ENCODE data around the gene GSKIP. TPM values are rescaled to one million over a fixed set of nuclear protein-coding genes. Genes with fewer than 3 reads are reported as not detected.

The GSKIP gene
- polyA plus RNA-seq, 1 donor: 39.6 TPM

- Histone ChIP-seq H3K4me3 (ENCODE audit: low read length) (no peak overlapping the region), H3K27me3 (ENCODE audit: control insufficient read depth, insufficient read depth, low read length) (peaks cover 7% of the 10 kb centered on the region), H3K9me3 (ENCODE audit: control insufficient read depth, low read depth, low read length) (no peaks in the 10 kb centered on the region), H3K36me3 (ENCODE audit: control insufficient read depth, insufficient read depth, low read length) (no peaks in the 10 kb centered on the region), H3K27ac (ENCODE audit: low read length) (no peak overlapping the region), H3K4me1 (ENCODE audit: control insufficient read depth, insufficient read depth, low read length) (no peaks in the 10 kb centered on the region)
- DNase-seq: no peak
- 100% methylated on average over 1 of the region's 5 CpGs for WGBS (ENCODE audit: insufficient coverage, low lambda C conversion rate)
Observed at GRCh38 chr14:96393071-96393691, 29.9 kb downstream of the GSKIP start.

GRCh38 chr14:96394047-96394815 is 30.9 kb downstream of the GSKIP start:
- H3K27me3 ChIP-seq (ENCODE audit: control insufficient read depth, insufficient read depth, low read length): peaks cover 7% of the 10 kb centered on the region
- no peak overlapping the region for H3K27ac ChIP-seq (ENCODE audit: low read length)
- no peaks in the 10 kb centered on the region for H3K36me3 ChIP-seq (ENCODE audit: control insufficient read depth, insufficient read depth, low read length)
- H3K4me3 ChIP-seq (ENCODE audit: low read length): no peak overlapping the region
- no peak for DNase-seq
- no peaks in the 10 kb centered on the region for H3K4me1 ChIP-seq (ENCODE audit: control insufficient read depth, insufficient read depth, low read length)
- no peaks in the 10 kb centered on the region for H3K9me3 ChIP-seq (ENCODE audit: control insufficient read depth, low read depth, low read length)
- WGBS (ENCODE audit: insufficient coverage, low lambda C conversion rate): 100% methylated on average over 1 of the region's 7 CpGs

- no peaks in the 10 kb centered on the region for H3K36me3 ChIP-seq (ENCODE audit: control insufficient read depth, insufficient read depth, low read length)
- H3K4me3 ChIP-seq (ENCODE audit: low read length): no peak overlapping the region
- H3K4me1 ChIP-seq (ENCODE audit: control insufficient read depth, insufficient read depth, low read length): no peaks in the 10 kb centered on the region
- no peak overlapping the region for H3K27ac ChIP-seq (ENCODE audit: low read length)
- H3K27me3 ChIP-seq (ENCODE audit: control insufficient read depth, insufficient read depth, low read length): no peaks in the 10 kb centered on the region
- DNase-seq: no peak
- no peaks in the 10 kb centered on the region for H3K9me3 ChIP-seq (ENCODE audit: control insufficient read depth, low read depth, low read length)
- WGBS (ENCODE audit: insufficient coverage, low lambda C conversion rate): no CpG with 5 or more reads among the region's 8 CpGs
Observed at GRCh38 chr14:96398432-96398831, 35.1 kb downstream of the GSKIP start.

- DNase-seq: no peak
- Histone ChIP-seq H3K27ac (ENCODE audit: low read length) (no peak overlapping the region), H3K4me3 (ENCODE audit: low read length) (no peak overlapping the region), H3K27me3 (ENCODE audit: control insufficient read depth, insufficient read depth, low read length) (no peaks in the 10 kb centered on the region), H3K9me3 (ENCODE audit: control insufficient read depth, low read depth, low read length) (no peaks in the 10 kb centered on the region), H3K36me3 (ENCODE audit: control insufficient read depth, insufficient read depth, low read length) (no peaks in the 10 kb centered on the region), H3K4me1 (ENCODE audit: control insufficient read depth, insufficient read depth, low read length) (no peaks in the 10 kb centered on the region)
- 73% methylated on average over 2 of the region's 5 CpGs for WGBS (ENCODE audit: insufficient coverage, low lambda C conversion rate)
Observed at GRCh38 chr14:96398921-96399320, 35.6 kb downstream of the GSKIP start.

- H3K9me3 ChIP-seq (ENCODE audit: control insufficient read depth, low read depth, low read length): no peaks in the 10 kb centered on the region
- WGBS (ENCODE audit: insufficient coverage, low lambda C conversion rate): 100% methylated on average over 1 of the region's 9 CpGs
- H3K27ac ChIP-seq (ENCODE audit: low read length): no peak overlapping the region
- no peak overlapping the region for H3K4me3 ChIP-seq (ENCODE audit: low read length)
- DNase-seq: no peak
- no peaks in the 10 kb centered on the region for H3K27me3 ChIP-seq (ENCODE audit: control insufficient read depth, insufficient read depth, low read length)
- no peaks in the 10 kb centered on the region for H3K36me3 ChIP-seq (ENCODE audit: control insufficient read depth, insufficient read depth, low read length)
- no peaks in the 10 kb centered on the region for H3K4me1 ChIP-seq (ENCODE audit: control insufficient read depth, insufficient read depth, low read length)
Observed at GRCh38 chr14:96399405-96399804, 36.1 kb downstream of the GSKIP start.

GRCh38 chr14:96400495-96400894 is 37.2 kb downstream of the GSKIP start:
- H3K4me1 ChIP-seq (ENCODE audit: control insufficient read depth, insufficient read depth, low read length): no peaks in the 10 kb centered on the region
- no peak overlapping the region for H3K27ac ChIP-seq (ENCODE audit: low read length)
- H3K36me3 ChIP-seq (ENCODE audit: control insufficient read depth, insufficient read depth, low read length): no peaks in the 10 kb centered on the region
- no peaks in the 10 kb centered on the region for H3K27me3 ChIP-seq (ENCODE audit: control insufficient read depth, insufficient read depth, low read length)
- DNase-seq: no peak
- no CpG with 5 or more reads among the region's 5 CpGs for WGBS (ENCODE audit: insufficient coverage, low lambda C conversion rate)
- H3K4me3 ChIP-seq (ENCODE audit: low read length): no peak overlapping the region
- H3K9me3 ChIP-seq (ENCODE audit: control insufficient read depth, low read depth, low read length): no peaks in the 10 kb centered on the region

GRCh38 chr14:96403409-96403808 is 40.1 kb downstream of the GSKIP start:
- H3K4me3 ChIP-seq (ENCODE audit: low read length): no peak overlapping the region
- H3K4me1 ChIP-seq (ENCODE audit: control insufficient read depth, insufficient read depth, low read length): no peaks in the 10 kb centered on the region
- 100% methylated on average over 1 of the region's 3 CpGs for WGBS (ENCODE audit: insufficient coverage, low lambda C conversion rate)
- H3K36me3 ChIP-seq (ENCODE audit: control insufficient read depth, insufficient read depth, low read length): no peaks in the 10 kb centered on the region
- H3K9me3 ChIP-seq (ENCODE audit: control insufficient read depth, low read depth, low read length): no peaks in the 10 kb centered on the region
- H3K27me3 ChIP-seq (ENCODE audit: control insufficient read depth, insufficient read depth, low read length): no peaks in the 10 kb centered on the region
- H3K27ac ChIP-seq (ENCODE audit: low read length): no peak overlapping the region
- DNase-seq: no peak

GRCh38 chr14:96405677-96406076 is 42.4 kb downstream of the GSKIP start:
- no peak for DNase-seq
- no peaks in the 10 kb centered on the region for H3K36me3 ChIP-seq (ENCODE audit: control insufficient read depth, insufficient read depth, low read length)
- no peak overlapping the region for H3K27ac ChIP-seq (ENCODE audit: low read length)
- no peaks in the 10 kb centered on the region for H3K4me1 ChIP-seq (ENCODE audit: control insufficient read depth, insufficient read depth, low read length)
- no peaks in the 10 kb centered on the region for H3K9me3 ChIP-seq (ENCODE audit: control insufficient read depth, low read depth, low read length)
- H3K27me3 ChIP-seq (ENCODE audit: control insufficient read depth, insufficient read depth, low read length): no peaks in the 10 kb centered on the region
- H3K4me3 ChIP-seq (ENCODE audit: low read length): no peak overlapping the region
- 100% methylated on average over 1 of the region's 1 CpG for WGBS (ENCODE audit: insufficient coverage, low lambda C conversion rate)

GRCh38 chr14:96407935-96408570 is 44.7 kb downstream of the GSKIP start:
- no peaks in the 10 kb centered on the region for H3K4me1 ChIP-seq (ENCODE audit: control insufficient read depth, insufficient read depth, low read length)
- no peaks in the 10 kb centered on the region for H3K27me3 ChIP-seq (ENCODE audit: control insufficient read depth, insufficient read depth, low read length)
- no peak for DNase-seq
- no CpG with 5 or more reads among the region's 3 CpGs for WGBS (ENCODE audit: insufficient coverage, low lambda C conversion rate)
- no peaks in the 10 kb centered on the region for H3K36me3 ChIP-seq (ENCODE audit: control insufficient read depth, insufficient read depth, low read length)
- no peak overlapping the region for H3K4me3 ChIP-seq (ENCODE audit: low read length)
- H3K27ac ChIP-seq (ENCODE audit: low read length): no peak overlapping the region
- no peaks in the 10 kb centered on the region for H3K9me3 ChIP-seq (ENCODE audit: control insufficient read depth, low read depth, low read length)

- H3K27me3 ChIP-seq (ENCODE audit: control insufficient read depth, insufficient read depth, low read length): no peaks in the 10 kb centered on the region
- H3K4me1 ChIP-seq (ENCODE audit: control insufficient read depth, insufficient read depth, low read length): no peaks in the 10 kb centered on the region
- H3K4me3 ChIP-seq (ENCODE audit: low read length): no peak overlapping the region
- no peak for DNase-seq
- no peak overlapping the region for H3K27ac ChIP-seq (ENCODE audit: low read length)
- H3K36me3 ChIP-seq (ENCODE audit: control insufficient read depth, insufficient read depth, low read length): no peaks in the 10 kb centered on the region
- no peaks in the 10 kb centered on the region for H3K9me3 ChIP-seq (ENCODE audit: control insufficient read depth, low read depth, low read length)
- WGBS (ENCODE audit: insufficient coverage, low lambda C conversion rate): 100% methylated on average over 1 of the region's 12 CpGs
Observed at GRCh38 chr14:96408608-96409007, 45.3 kb downstream of the GSKIP start.

Measured in large intestine (tissue), 3 donors.